ENCODE measurements around the gene POLDIP2.

- TF ChIP-seq HNRNPUL1 (IDR thresholded peaks at IDR 0.05; ENCODE audit: low read length) (no peak), SAP30 (IDR thresholded peaks at IDR 0.05; ENCODE audit: borderline replicate concordance, insufficient read depth, low read depth, low read length, poor library complexity, severe bottlenecking) (no peak), EZH2 (IDR thresholded peaks at IDR 0.05; ENCODE audit: borderline replicate concordance, low read depth, low read length) (no peak), ZNF398 (CRISPR knock-in tag; IDR thresholded peaks at IDR 0.05) (no peak), ZSCAN29 (IDR thresholded peaks at IDR 0.05) (no peak), TEAD4 (IDR thresholded peaks at IDR 0.05; ENCODE audit: low read length) (no peak), TEAD4 (CRISPR knock-in tag; IDR thresholded peaks at IDR 0.05; ENCODE audit: borderline replicate concordance) (no peak), RAD51 (IDR thresholded peaks at IDR 0.05; ENCODE audit: borderline replicate concordance, low read depth) (no peak), CTCF (IDR thresholded peaks at IDR 0.05 in 2 of 3, conservative IDR thresholded peaks at IDR 0.05 in 1 of 3; ENCODE audit: insufficient read depth in 2 of 3, low read depth in 1 of 3, low read length in 3 of 3) (no peak), CREM (IDR thresholded peaks at IDR 0.05; ENCODE audit: low read depth) (no peak), RAD21 (CRISPR knock-in tag; conservative IDR thresholded peaks at IDR 0.05 in 1 of 2, IDR thresholded peaks at IDR 0.05 in 1 of 2) (no peak)
- TF ChIP-seq, protein P1, sequence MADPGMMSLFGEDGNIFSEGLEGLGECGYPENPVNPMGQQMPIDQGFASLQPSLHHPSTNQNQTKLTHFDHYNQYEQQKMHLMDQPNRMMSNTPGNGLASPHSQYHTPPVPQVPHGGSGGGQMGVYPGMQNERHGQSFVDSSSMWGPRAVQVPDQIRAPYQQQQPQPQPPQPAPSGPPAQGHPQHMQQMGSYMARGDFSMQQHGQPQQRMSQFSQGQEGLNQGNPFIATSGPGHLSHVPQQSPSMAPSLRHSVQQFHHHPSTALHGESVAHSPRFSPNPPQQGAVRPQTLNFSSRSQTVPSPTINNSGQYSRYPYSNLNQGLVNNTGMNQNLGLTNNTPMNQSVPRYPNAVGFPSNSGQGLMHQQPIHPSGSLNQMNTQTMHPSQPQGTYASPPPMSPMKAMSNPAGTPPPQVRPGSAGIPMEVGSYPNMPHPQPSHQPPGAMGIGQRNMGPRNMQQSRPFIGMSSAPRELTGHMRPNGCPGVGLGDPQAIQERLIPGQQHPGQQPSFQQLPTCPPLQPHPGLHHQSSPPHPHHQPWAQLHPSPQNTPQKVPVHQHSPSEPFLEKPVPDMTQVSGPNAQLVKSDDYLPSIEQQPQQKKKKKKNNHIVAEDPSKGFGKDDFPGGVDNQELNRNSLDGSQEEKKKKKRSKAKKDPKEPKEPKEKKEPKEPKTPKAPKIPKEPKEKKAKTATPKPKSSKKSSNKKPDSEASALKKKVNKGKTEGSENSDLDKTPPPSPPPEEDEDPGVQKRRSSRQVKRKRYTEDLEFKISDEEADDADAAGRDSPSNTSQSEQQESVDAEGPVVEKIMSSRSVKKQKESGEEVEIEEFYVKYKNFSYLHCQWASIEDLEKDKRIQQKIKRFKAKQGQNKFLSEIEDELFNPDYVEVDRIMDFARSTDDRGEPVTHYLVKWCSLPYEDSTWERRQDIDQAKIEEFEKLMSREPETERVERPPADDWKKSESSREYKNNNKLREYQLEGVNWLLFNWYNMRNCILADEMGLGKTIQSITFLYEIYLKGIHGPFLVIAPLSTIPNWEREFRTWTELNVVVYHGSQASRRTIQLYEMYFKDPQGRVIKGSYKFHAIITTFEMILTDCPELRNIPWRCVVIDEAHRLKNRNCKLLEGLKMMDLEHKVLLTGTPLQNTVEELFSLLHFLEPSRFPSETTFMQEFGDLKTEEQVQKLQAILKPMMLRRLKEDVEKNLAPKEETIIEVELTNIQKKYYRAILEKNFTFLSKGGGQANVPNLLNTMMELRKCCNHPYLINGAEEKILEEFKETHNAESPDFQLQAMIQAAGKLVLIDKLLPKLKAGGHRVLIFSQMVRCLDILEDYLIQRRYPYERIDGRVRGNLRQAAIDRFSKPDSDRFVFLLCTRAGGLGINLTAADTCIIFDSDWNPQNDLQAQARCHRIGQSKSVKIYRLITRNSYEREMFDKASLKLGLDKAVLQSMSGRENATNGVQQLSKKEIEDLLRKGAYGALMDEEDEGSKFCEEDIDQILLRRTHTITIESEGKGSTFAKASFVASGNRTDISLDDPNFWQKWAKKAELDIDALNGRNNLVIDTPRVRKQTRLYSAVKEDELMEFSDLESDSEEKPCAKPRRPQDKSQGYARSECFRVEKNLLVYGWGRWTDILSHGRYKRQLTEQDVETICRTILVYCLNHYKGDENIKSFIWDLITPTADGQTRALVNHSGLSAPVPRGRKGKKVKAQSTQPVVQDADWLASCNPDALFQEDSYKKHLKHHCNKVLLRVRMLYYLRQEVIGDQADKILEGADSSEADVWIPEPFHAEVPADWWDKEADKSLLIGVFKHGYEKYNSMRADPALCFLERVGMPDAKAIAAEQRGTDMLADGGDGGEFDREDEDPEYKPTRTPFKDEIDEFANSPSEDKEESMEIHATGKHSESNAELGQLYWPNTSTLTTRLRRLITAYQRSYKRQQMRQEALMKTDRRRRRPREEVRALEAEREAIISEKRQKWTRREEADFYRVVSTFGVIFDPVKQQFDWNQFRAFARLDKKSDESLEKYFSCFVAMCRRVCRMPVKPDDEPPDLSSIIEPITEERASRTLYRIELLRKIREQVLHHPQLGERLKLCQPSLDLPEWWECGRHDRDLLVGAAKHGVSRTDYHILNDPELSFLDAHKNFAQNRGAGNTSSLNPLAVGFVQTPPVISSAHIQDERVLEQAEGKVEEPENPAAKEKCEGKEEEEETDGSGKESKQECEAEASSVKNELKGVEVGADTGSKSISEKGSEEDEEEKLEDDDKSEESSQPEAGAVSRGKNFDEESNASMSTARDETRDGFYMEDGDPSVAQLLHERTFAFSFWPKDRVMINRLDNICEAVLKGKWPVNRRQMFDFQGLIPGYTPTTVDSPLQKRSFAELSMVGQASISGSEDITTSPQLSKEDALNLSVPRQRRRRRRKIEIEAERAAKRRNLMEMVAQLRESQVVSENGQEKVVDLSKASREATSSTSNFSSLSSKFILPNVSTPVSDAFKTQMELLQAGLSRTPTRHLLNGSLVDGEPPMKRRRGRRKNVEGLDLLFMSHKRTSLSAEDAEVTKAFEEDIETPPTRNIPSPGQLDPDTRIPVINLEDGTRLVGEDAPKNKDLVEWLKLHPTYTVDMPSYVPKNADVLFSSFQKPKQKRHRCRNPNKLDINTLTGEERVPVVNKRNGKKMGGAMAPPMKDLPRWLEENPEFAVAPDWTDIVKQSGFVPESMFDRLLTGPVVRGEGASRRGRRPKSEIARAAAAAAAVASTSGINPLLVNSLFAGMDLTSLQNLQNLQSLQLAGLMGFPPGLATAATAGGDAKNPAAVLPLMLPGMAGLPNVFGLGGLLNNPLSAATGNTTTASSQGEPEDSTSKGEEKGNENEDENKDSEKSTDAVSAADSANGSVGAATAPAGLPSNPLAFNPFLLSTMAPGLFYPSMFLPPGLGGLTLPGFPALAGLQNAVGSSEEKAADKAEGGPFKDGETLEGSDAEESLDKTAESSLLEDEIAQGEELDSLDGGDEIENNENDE (IDR thresholded peaks at IDR 0.05; ENCODE audit: low read depth, low read length): no peak
Measured at GRCh38 chr17:28340374-28340773, 17.0 kb downstream of the POLDIP2 start.

All from K562 (cell line).